Esophagus squamous epithelium (tissue), 4 donors: ENCODE data around the gene TMEM150C.

Source experiments
- POLR2A ChIP-seq, 4 donors: fragments of 450-650 bp; IDR thresholded peaks; one replicate each; pipeline ENCODE4 v1.6.1; 2017; ENCODE audit warnings: antibody characterized with exemption in 4 of 4, mild to moderate bottlenecking in 4 of 4, moderate library complexity in 3 of 4
- TF ChIP-seq, protein P1 (sequence below), 6 experiments: fragments of 450-650 bp in 4 of 6; fragments of 200-600 bp in 2 of 6; sonication (generic) in 2 of 6; IDR thresholded peaks; one replicate each; pipeline ENCODE4 v1.5.1; 2016 to 2019; ENCODE audit warnings: antibody characterized with exemption in 6 of 6, mild to moderate bottlenecking in 4 of 6, moderate library complexity in 4 of 6

DNA sequence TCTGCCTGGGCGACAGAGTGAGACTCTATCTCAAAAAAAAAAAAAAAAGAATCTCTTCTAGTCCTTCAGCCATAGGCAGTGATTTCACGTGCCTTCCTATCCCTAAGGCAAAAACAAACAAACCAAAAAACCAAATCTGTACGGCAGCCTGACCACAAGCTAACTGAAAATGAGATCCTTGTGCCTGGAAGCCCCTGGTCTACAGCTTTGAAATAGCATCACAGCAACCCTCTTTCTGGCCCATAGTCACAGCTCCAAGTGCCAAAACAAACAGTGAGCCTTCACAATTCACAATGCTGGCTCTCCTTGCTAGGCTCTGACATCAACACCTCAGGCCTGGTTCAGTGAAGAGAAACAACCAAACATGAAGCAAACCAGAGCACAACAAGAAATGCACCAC is 46.1 kb downstream of the TMEM150C start:
- TF ChIP-seq, protein P1, sequence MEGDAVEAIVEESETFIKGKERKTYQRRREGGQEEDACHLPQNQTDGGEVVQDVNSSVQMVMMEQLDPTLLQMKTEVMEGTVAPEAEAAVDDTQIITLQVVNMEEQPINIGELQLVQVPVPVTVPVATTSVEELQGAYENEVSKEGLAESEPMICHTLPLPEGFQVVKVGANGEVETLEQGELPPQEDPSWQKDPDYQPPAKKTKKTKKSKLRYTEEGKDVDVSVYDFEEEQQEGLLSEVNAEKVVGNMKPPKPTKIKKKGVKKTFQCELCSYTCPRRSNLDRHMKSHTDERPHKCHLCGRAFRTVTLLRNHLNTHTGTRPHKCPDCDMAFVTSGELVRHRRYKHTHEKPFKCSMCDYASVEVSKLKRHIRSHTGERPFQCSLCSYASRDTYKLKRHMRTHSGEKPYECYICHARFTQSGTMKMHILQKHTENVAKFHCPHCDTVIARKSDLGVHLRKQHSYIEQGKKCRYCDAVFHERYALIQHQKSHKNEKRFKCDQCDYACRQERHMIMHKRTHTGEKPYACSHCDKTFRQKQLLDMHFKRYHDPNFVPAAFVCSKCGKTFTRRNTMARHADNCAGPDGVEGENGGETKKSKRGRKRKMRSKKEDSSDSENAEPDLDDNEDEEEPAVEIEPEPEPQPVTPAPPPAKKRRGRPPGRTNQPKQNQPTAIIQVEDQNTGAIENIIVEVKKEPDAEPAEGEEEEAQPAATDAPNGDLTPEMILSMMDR (IDR thresholded peaks at IDR 0.05) = no peak
- no peak for TF ChIP-seq POLR2A (IDR thresholded peaks at IDR 0.05)
